ENCODE measurements around the gene VPS8.

Gene VPS8

GRCh38 chr3:184912163-184912562 is 100.2 kb downstream of the VPS8 start:
- H3K79me2 ChIP-seq (ENCODE audit: insufficient read depth, low read length), result no peaks in the 10 kb centered on the region
- no peak overlapping the region for H3K4me2 ChIP-seq (ENCODE audit: low read depth, low read length, poor library complexity, severe bottlenecking)
- H3F3A ChIP-seq (ENCODE audit: insufficient read depth), result no peaks in the 10 kb centered on the region
- H3K27ac ChIP-seq (ENCODE audit: low read depth, low read length), result no peak overlapping the region
- H3K9me2 ChIP-seq (replicated peaks; ENCODE audit: insufficient read depth, low read length), result no peaks in the 10 kb centered on the region
- H3K27me3 ChIP-seq (ENCODE audit: low read length), result no peaks in the 10 kb centered on the region
- no peaks in the 10 kb centered on the region for H3K9me3 ChIP-seq (ENCODE audit: insufficient read depth, low read length)
- no peak overlapping the region for H3K9ac ChIP-seq (ENCODE audit: low read length)
- TF ChIP-seq, protein P1, sequence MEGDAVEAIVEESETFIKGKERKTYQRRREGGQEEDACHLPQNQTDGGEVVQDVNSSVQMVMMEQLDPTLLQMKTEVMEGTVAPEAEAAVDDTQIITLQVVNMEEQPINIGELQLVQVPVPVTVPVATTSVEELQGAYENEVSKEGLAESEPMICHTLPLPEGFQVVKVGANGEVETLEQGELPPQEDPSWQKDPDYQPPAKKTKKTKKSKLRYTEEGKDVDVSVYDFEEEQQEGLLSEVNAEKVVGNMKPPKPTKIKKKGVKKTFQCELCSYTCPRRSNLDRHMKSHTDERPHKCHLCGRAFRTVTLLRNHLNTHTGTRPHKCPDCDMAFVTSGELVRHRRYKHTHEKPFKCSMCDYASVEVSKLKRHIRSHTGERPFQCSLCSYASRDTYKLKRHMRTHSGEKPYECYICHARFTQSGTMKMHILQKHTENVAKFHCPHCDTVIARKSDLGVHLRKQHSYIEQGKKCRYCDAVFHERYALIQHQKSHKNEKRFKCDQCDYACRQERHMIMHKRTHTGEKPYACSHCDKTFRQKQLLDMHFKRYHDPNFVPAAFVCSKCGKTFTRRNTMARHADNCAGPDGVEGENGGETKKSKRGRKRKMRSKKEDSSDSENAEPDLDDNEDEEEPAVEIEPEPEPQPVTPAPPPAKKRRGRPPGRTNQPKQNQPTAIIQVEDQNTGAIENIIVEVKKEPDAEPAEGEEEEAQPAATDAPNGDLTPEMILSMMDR (IDR thresholded peaks at IDR 0.05; ENCODE audit: insufficient read depth, low read length, poor library complexity, severe bottlenecking), result no peak
- no peak for TF ChIP-seq EZH2phosphoT487 (conservative IDR thresholded peaks at IDR 0.05; ENCODE audit: low read length)
- no peak overlapping the region for H3K4me3 ChIP-seq (ENCODE audit: insufficient read depth, low read length, poor library complexity, severe bottlenecking)
- H2AFZ ChIP-seq (ENCODE audit: low read depth, low read length, severe bottlenecking), result no peak overlapping the region
- H4K20me1 ChIP-seq (ENCODE audit: low read depth, low read length), result no peaks in the 10 kb centered on the region
- H3K36me3 ChIP-seq (ENCODE audit: low read length), result no peaks in the 10 kb centered on the region

DNA sequence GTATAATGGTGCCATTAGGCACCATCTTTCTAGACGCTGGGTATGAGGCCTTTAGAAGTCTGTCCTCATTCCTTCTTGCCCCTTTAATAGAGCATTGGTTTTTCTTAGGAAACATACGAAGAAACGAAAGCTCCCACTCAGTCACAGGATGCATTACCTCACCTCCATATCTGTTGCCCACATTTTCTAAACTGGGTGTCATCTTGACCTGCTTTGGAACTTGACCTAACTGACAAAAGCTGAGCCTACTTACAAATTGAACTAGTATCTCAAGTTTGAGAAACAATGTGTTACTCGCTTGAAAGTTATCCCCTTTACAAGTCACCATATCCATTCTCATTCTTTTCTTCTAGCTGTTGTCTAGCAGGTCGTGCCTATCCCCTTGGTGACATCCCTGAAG is 102.7 kb downstream of the VPS8 start:
- no peak overlapping the region for H3K9ac ChIP-seq (ENCODE audit: low read length)
- no peaks in the 10 kb centered on the region for H3F3A ChIP-seq (ENCODE audit: insufficient read depth)
- no peaks in the 10 kb centered on the region for H3K9me3 ChIP-seq (ENCODE audit: insufficient read depth, low read length)
- no peak overlapping the region for H3K4me3 ChIP-seq (ENCODE audit: insufficient read depth, low read length, poor library complexity, severe bottlenecking)
- no peaks in the 10 kb centered on the region for H3K36me3 ChIP-seq (ENCODE audit: low read length)
- H3K9me2 ChIP-seq (replicated peaks; ENCODE audit: insufficient read depth, low read length), result no peaks in the 10 kb centered on the region
- no peak for TF ChIP-seq EZH2phosphoT487 (conservative IDR thresholded peaks at IDR 0.05; ENCODE audit: low read length)
- TF ChIP-seq, protein P1 (IDR thresholded peaks at IDR 0.05; ENCODE audit: insufficient read depth, low read length, poor library complexity, severe bottlenecking), result no peak
- no peak overlapping the region for H3K4me2 ChIP-seq (ENCODE audit: low read depth, low read length, poor library complexity, severe bottlenecking)
- H3K79me2 ChIP-seq (ENCODE audit: insufficient read depth, low read length), result no peaks in the 10 kb centered on the region
- no peak overlapping the region for H2AFZ ChIP-seq (ENCODE audit: low read depth, low read length, severe bottlenecking)
- no peaks in the 10 kb centered on the region for H3K27me3 ChIP-seq (ENCODE audit: low read length)
- no peak overlapping the region for H3K27ac ChIP-seq (ENCODE audit: low read depth, low read length)
- no peaks in the 10 kb centered on the region for H4K20me1 ChIP-seq (ENCODE audit: low read depth, low read length)

GRCh38 chr3:184918750-184919149 is 106.8 kb downstream of the VPS8 start:
- Histone ChIP-seq H3K9ac (ENCODE audit: low read length) (no peak overlapping the region), H3K9me2 (replicated peaks; ENCODE audit: insufficient read depth, low read length) (no peaks in the 10 kb centered on the region), H3K4me3 (ENCODE audit: insufficient read depth, low read length, poor library complexity, severe bottlenecking) (no peak overlapping the region), H3F3A (ENCODE audit: insufficient read depth) (no peaks in the 10 kb centered on the region), H2AFZ (ENCODE audit: low read depth, low read length, severe bottlenecking) (no peak overlapping the region), H3K27me3 (ENCODE audit: low read length) (no peaks in the 10 kb centered on the region), H3K9me3 (ENCODE audit: insufficient read depth, low read length) (no peaks in the 10 kb centered on the region), H3K27ac (ENCODE audit: low read depth, low read length) (no peak overlapping the region), H3K36me3 (ENCODE audit: low read length) (no peaks in the 10 kb centered on the region), H4K20me1 (ENCODE audit: low read depth, low read length) (no peaks in the 10 kb centered on the region), H3K4me2 (ENCODE audit: low read depth, low read length, poor library complexity, severe bottlenecking) (no peak overlapping the region), H3K79me2 (ENCODE audit: insufficient read depth, low read length) (no peaks in the 10 kb centered on the region)
- TF ChIP-seq, protein P1 (IDR thresholded peaks at IDR 0.05; ENCODE audit: insufficient read depth, low read length, poor library complexity, severe bottlenecking), result no peak
- no peak for TF ChIP-seq EZH2phosphoT487 (conservative IDR thresholded peaks at IDR 0.05; ENCODE audit: low read length)

All from SU-DHL-6 (cell line).